ELR (cell line): ENCODE measurements around the gene TMSB4X.
"Not testable (repeated sequence)": the region's sequence is repeated elsewhere in the genome, so short reads cannot be mapped to it uniquely, and the experiment has no call there.

Experiments used
- DNase-seq: peaks from one replicate; pipeline ENCODE4 v3.0.0-alpha.2; 2015; ENCODE audit warnings: low read depth

TMSB4X gene

DNA sequence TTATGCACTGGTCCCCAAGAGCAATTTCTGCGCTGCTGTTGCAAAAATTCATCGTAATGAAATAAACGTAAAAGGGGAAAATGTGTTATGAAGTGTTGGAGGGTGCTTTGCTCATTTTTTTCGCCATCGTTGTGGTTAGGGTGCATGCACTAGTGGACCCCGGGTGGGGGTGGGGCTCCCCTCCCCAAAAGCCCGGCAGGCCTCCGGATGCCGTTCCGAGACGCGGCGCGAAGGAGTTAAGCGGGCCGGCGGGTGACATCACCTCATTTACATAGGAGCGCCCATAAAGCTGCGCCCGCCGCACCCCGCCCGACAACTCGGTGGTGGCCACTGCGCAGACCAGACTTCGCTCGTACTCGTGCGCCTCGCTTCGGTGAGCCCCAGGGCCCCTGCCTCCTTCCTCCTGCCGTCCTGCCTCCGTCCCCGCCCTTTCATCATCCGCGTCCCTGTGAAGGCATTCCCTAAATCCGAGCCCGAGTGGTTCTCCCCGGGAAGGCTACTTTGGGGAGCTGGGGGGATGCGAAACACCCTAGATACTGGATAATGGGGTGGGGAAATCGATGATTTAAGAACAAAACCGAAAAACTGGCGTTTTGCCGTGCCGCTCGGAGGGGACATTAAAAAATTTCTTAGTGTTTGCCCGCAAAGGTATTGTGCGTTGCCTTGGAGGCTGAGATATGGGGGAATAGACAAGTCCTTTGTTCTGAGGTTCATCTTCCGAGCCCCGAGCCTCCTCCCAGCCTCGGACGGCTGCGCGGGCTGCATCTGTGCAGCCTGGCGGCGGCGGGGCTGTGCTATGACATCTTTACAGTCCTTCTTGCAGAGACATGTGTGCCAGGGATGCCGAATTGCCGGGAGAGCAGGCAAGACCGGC, at the start of gene TMSB4X:
Gene TMSB4X (plus strand): TSS at position 315 of the 874 bp plus-strand sequence.
- peak; percentile 81 for DNase-seq

GRCh38 chrX:12929701-12930100, 45.2 kb upstream of the TMSB4X start:
- DNase-seq: peak; percentile 60

GRCh38 chrX:12930150-12930549, 44.8 kb upstream of the TMSB4X start:
- no peak for DNase-seq

DNA sequence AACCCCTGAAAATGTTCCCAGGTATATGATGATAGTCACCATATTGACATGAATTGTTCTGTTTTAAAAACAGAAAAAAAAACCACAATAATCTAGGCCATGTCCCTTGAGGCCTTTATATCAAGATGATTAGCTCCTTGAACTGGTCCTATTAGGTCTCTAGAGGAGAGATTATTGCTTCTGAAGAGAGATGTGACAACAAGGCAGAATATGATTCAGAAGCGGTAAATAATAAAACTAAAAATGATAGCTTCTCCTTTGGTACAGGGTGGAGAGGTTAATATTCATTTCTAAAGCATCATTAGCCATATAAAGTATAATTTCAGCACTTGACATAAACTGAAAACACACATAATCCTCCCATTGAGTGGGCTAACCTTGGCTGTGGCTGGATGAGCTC, 42.7 kb upstream of the TMSB4X start:
- no peak for DNase-seq

- DNase-seq: no peak
Observed at GRCh38 chrX:12934850-12935249, 40.1 kb upstream of the TMSB4X start.

- DNase-seq: peak; percentile 36
Observed at GRCh38 chrX:12936947-12937346, 38.0 kb upstream of the TMSB4X start.

- DNase-seq: not testable (repeated sequence)
Observed at GRCh38 chrX:12940471-12940870, 34.4 kb upstream of the TMSB4X start.

DNA sequence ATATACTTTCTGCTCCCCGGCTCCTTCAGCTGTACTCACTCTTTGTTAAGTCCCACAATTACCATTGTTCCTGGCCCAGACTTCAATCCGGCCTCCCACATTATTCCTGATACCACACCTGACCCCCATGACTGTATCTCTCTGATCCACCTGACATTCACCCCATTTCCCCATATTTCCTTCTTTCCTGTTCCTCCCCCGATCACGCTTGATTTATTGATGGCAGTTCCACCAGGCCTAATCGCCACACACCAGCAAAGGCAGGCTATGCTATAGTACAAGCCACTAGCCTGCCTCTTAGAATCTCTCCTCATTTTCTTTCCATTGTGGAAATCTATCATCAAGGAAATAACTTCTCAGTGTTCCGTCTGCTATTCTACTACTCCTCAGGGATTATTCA, 31.3 kb upstream of the TMSB4X start:
- not testable (repeated sequence) for DNase-seq

GRCh38 chrX:12944452-12944851, 30.5 kb upstream of the TMSB4X start:
- not testable (repeated sequence) for DNase-seq

DNA sequence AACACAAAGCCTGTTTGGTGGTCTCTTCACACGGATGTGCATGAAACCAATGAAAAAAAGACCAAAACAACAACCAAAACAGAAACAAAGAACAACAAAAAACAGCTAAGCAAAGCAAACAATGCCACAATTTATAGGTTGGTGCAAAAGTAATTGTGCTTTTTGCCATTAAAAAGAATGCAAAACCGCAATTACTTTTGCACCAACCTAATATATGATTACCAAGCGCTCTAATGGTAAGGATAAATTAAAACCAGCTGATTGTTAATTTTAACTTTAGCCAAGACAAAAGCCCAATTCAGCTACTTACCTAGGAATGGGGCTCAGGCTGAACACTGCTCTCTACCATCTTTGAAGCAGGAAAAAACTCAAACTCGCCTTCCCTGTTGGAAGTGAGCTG, 29.4 kb upstream of the TMSB4X start:
- DNase-seq: no peak

DNA sequence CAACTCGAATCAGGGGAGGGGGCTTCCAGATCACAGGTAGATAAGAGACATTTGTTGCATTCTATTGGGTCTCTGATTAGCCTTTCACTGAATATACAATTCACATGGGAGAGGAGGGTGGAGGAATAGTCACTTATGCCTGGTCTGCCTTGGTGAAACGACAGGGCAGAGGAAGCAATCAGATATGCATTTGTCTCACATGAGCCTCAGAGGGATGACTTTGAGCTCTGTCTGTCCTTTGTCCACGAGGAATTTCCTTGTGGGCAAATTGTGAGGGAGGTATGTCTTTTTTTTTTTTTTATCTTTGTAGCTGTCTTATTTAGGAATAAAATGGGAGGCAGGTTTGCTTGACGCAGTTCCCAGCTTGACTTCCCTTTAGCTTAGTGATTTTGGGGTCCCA, 28.5 kb upstream of the TMSB4X start:
- no peak for DNase-seq

DNA sequence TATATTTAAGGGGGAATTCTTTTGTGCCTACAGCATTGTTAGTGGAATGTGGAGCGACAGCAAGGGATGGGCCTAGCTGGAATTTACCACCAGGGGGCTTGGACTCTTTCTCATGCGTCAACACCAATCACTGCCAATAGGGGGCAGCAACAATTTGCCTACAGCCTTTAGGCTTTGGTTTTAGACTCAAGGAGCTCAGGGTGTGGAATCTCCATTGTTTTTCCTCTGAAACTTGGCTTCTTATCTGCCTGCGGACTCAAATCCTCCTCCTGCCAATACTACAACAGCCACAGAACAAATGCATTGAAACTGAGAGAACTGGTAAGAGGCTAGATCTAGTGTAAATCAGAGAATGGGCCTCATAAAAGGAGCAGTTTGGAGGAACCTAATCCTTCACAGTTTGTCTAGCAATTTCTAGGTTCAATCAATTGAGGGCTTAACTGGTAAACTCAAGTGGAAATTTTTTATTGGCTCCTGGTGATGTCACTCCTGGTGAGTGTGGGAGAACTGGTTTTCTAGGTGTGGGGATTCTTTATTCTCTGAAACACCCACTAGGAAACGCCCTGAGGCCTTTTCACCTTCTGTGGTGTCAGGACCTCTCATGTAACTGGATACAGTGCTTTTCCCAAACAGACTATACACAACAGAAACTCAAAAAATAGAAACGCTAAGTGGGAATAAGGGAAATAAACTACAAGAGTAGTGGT, 27.9 kb upstream of the TMSB4X start:
- peak; percentile 80 for DNase-seq

DNA sequence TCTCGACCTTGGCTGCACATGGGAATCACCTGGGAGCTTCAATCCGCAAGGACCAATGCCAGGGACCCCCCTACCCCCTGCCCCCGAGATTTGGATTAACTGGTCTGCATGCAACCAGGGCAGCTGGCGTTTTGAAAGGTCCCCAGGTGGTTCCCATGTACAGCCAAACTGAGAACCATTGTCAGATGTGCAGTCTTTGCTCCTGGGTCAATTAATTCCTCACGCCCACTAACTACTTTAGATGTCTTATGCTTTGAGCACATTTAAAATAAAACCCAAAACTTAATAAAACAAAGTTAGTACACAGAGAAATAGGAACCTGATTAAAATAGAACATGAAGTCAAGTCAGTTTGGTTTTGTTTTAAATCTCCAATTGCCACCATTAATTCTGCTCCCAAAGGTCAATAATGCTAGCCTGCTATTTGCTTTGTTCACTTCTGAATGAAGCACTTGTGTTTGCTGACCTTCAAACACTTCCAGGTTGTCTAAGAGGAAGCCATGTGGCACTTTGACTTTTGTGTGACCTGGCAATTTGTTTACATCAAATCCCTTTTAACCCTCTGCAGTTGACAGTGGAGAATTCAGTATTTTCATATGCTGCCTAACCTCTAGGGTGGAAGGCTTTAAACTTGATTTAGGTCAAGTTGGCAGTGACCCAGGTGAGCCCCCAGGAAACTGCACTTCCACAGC, 27.2 kb upstream of the TMSB4X start:
- no peak for DNase-seq

- no peak for DNase-seq
Observed at GRCh38 chrX:12948495-12948894, 26.4 kb upstream of the TMSB4X start.

DNA sequence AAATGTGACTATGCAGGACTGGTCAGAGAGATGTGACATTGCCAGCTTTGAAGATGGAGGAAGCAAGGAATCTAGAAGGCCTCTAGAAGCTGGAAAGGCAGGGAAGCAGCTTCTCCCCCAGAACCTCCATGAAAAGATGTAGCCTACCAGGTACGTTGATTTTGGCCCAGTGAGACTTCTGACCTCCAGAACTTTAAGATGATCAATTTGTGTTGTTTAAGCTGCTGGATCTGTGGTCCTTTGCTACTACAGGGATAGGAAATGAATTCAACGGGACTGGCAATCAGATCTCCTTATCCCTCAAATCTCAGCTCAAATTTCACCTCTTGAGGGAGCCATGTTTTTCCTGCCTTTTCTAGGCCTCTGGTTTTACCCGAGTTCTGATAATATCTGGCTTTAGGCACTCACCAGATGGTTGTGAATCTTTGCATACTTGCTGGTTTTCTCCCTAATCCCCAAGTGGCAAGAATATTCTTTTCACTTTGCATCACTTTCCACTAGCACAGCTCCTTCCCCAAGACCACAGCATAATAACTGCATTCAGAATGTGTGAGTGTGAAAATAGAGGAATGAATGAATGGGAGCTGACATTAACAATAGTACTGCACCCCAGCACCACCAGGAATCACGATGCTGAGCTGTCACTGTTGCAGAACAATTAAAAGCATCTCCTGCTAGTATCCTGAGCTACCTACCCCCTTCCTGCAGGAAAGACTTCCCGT, 25.5 kb upstream of the TMSB4X start:
- no peak for DNase-seq

GRCh38 chrX:12949927-12950656, 24.8 kb upstream of the TMSB4X start:
- peak; percentile 78 for DNase-seq

GRCh38 chrX:12950851-12951594, 23.9 kb upstream of the TMSB4X start:
- DNase-seq: no peak

GRCh38 chrX:12951595-12951975, 23.3 kb upstream of the TMSB4X start:
- DNase-seq: no peak

DNA sequence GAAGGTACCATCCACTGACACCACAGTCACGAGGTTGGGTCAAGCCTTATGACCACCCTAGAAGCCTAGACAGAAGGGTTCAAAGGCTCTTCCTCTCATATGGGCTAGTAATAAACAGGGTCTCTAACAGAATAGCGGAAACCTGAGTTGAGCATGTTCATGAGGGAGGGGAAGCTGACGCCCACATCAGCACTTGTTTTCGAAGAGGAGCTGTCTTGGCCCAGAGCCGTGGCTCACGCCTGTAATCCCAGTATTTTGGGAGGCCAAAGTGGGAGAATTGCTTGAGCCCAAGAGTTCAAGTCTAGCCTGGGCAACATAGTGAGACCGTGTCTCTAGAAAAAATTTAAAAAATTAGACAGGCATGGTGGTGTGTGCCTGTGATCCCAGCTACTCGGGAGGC, 21.5 kb upstream of the TMSB4X start:
- no peak for DNase-seq

- DNase-seq: no peak
Observed at GRCh38 chrX:12954376-12954775, 20.5 kb upstream of the TMSB4X start.

DNA sequence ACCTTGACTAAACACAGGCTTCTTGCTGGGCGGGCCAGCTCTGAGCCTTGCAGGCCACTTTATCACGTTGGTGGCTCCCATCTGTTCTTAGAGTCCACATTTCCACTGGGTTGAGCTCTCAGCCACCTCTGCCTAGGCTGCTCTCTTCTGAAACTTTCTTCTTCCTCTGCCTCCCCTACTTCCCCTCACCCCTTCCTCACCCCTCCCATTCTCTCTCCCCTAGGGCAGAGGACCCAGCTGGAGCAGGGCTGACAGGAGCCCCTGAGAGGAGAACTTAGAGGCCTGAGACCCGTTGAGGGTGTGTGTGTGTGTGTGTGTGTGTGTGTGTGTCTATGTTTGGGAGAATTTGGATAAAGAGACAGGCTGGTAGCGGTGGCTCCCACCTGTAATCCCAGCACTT, 19.9 kb upstream of the TMSB4X start:
- no peak for DNase-seq
